H1 (cell line): Measurements from ENCODE around the gene IGSF9B. TPM values are rescaled to one million over a fixed set of nuclear protein-coding genes. Genes with fewer than 3 reads are reported as not detected.

ENCODE experiments used
- CTCF ChIA-PET: fragments of 300-600 bp; sonication (Branson Sonifier 250); formaldehyde crosslinking; loops from one replicate; lab custom pipeline; 2021; ENCODE audit not compliant: partially characterized antibody; lab: Charles Lee
- POLR2A ChIA-PET: fragments of 300-600 bp; sonication (Branson Sonifier 250); formaldehyde crosslinking; loops from one replicate; lab custom pipeline; 2021; ENCODE audit warnings: inconsistent platforms; ENCODE audit not compliant: partially characterized antibody; lab: Charles Lee
- DNase-seq, 2 experiments: peaks; one replicate each; pipeline versions ENCODE4 v3.0.0 to v3.0.0-alpha.2; 2010 to 2022; ENCODE audit warnings: low spot score in 2 of 2, low read depth in 1 of 2, mixed read lengths in 1 of 2
- FAIRE-seq: peaks from 2 replicates; lab custom pipeline; 2011; peaks lifted over from hg19 to GRCh38; lab: Jason Lieb, UNC
- H2AFZ ChIP-seq: 2 replicates; pipeline ENCODE4 v1.8.1; 2012; ENCODE audit warnings: low read length, inconsistent platforms
- H2AK5ac ChIP-seq: 2 replicates; pipeline ENCODE4 v1.6.1; 2013; ENCODE audit warnings: low read depth, low read length
- H2BK120ac ChIP-seq: replicated peaks from 2 replicates; pipeline ENCODE3; 2013; ENCODE audit warnings: low read depth, low read length, inconsistent platforms
- H2BK12ac ChIP-seq: 2 replicates; pipeline ENCODE4 v1.6.1; 2013; ENCODE audit warnings: low read depth, low read length
- H2BK15ac ChIP-seq: 2 replicates; pipeline ENCODE4 v1.6.1; 2013; ENCODE audit warnings: low read length
- H2BK20ac ChIP-seq: 2 replicates; pipeline ENCODE4 v1.6.1; 2013; ENCODE audit warnings: low read length
- H2BK5ac ChIP-seq: 2 replicates; pipeline ENCODE4 v1.6.1; 2013; ENCODE audit warnings: low read depth, low read length
- H3K14ac ChIP-seq: 2 replicates; pipeline ENCODE4 v1.6.1; 2013; ENCODE audit warnings: inconsistent platforms; ENCODE audit not compliant: insufficient read length
- H3K18ac ChIP-seq: 2 replicates; pipeline ENCODE4 v1.6.1; 2013; ENCODE audit warnings: low read length; ENCODE audit errors: extremely low read depth
- H3K23ac ChIP-seq: 2 replicates; pipeline ENCODE4 v1.6.1; 2013; ENCODE audit warnings: inconsistent platforms; ENCODE audit not compliant: insufficient read length
- H3K23me2 ChIP-seq: 2 replicates; pipeline ENCODE4 v1.6.1; 2013; ENCODE audit warnings: low read depth, low read length
- H3K27ac ChIP-seq: 2 replicates; pipeline ENCODE4 v1.6.1; 2011; ENCODE audit warnings: low read depth, low read length, inconsistent platforms
- H3K27me3 ChIP-seq, 4 experiments: replicated peaks in 1 of 4; 1 replicate in 1 of 4; 2 replicates in 3 of 4; pipeline versions ENCODE4 v1.6.1 to v1.8.1; 2011 to 2013; ENCODE audit warnings: low read length in 3 of 4, mild to moderate bottlenecking in 3 of 4, inconsistent platforms in 2 of 4, mixed read lengths in 2 of 4, moderate library complexity in 1 of 4; ENCODE audit not compliant: control insufficient read depth in 3 of 4, insufficient read depth in 3 of 4; ENCODE audit errors: extremely low read depth in 1 of 4
- H3K36me3 ChIP-seq, 4 experiments: 2 replicates each; pipeline versions ENCODE4 v1.6.1 to v1.8.1; 2011 to 2013; ENCODE audit warnings: mild to moderate bottlenecking in 4 of 4, low read length in 3 of 4, moderate library complexity in 2 of 4, control low read depth in 1 of 4, inconsistent platforms in 1 of 4; ENCODE audit not compliant: insufficient read depth in 4 of 4, control insufficient read depth in 2 of 4
- H3K4ac ChIP-seq: replicated peaks from 2 replicates; pipeline ENCODE3; 2013; ENCODE audit warnings: low read length, low read depth, mixed read lengths, inconsistent platforms; ENCODE audit not compliant: insufficient read length
- H3K4me1 ChIP-seq, 4 experiments: replicated peaks in 1 of 4; 1 replicate in 1 of 4; 2 replicates in 3 of 4; pipeline versions ENCODE4 v1.6.1 to v1.8.1; 2011 to 2013; ENCODE audit warnings: low read length in 3 of 4, inconsistent platforms in 2 of 4, mixed read lengths in 1 of 4; ENCODE audit not compliant: insufficient read depth in 4 of 4, control insufficient read depth in 3 of 4
- H3K4me2 ChIP-seq, 2 experiments: 2 replicates each; pipeline versions ENCODE4 v1.6.1 to v1.8.1; 2011 to 2013; ENCODE audit warnings: low read depth in 2 of 2, low read length in 2 of 2, control low read depth in 1 of 2, inconsistent platforms in 1 of 2, mild to moderate bottlenecking in 1 of 2; ENCODE audit not compliant: insufficient read depth in 1 of 2
- H3K4me3 ChIP-seq, 4 experiments: fragments of 200-600, 300-600 bp in 1 of 4; sonication (generic), shearing (Covaris generic), sonication (Bioruptor Twin) in 1 of 4; 2 replicates each; pipeline versions ENCODE4 v1.5.1 to v1.8.1; 2011 to 2016; ENCODE audit warnings: low read length in 4 of 4, low read depth in 3 of 4, control low read depth in 2 of 4, inconsistent platforms in 2 of 4, mild to moderate bottlenecking in 2 of 4, mixed read lengths in 1 of 4, moderate library complexity in 1 of 4; ENCODE audit not compliant: insufficient read depth in 2 of 4; ENCODE audit errors: extremely low read depth in 1 of 4
- H3K56ac ChIP-seq: replicated peaks from 2 replicates; pipeline ENCODE3; 2013; ENCODE audit warnings: low read depth, mild to moderate bottlenecking, mixed read lengths, low read length, inconsistent platforms; ENCODE audit not compliant: insufficient read length
- H3K79me1 ChIP-seq: 2 replicates; pipeline ENCODE4 v1.6.1; 2013; ENCODE audit warnings: low read depth, low read length, control low read depth
- H3K79me2 ChIP-seq, 2 experiments: 2 replicates each; pipeline versions ENCODE4 v1.6.1 to v1.8.1; 2012 to 2013; ENCODE audit warnings: low read length in 2 of 2, mild to moderate bottlenecking in 2 of 2, inconsistent platforms in 1 of 2; ENCODE audit not compliant: insufficient read depth in 2 of 2, control insufficient read depth in 1 of 2
- H3K9ac ChIP-seq, 4 experiments: replicated peaks in 1 of 4; 1 replicate in 1 of 4; 2 replicates in 3 of 4; pipeline versions ENCODE4 v1.6.1 to v1.8.1; 2011 to 2013; ENCODE audit warnings: low read depth in 3 of 4, low read length in 3 of 4, control low read depth in 2 of 4, mild to moderate bottlenecking in 2 of 4, moderate library complexity in 2 of 4, inconsistent platforms in 1 of 4; ENCODE audit errors: extremely low read depth in 1 of 4
- H3K9me3 ChIP-seq, 2 experiments: 2 replicates each; pipeline versions ENCODE4 v1.6.1 to v1.8.1; 2012 to 2013; ENCODE audit warnings: mild to moderate bottlenecking in 2 of 2, moderate library complexity in 2 of 2, control low read depth in 1 of 2, inconsistent platforms in 1 of 2, low read depth in 1 of 2, low read length in 1 of 2, mixed read lengths in 1 of 2; ENCODE audit not compliant: insufficient read depth in 2 of 2
- H4K20me1 ChIP-seq, 2 experiments: replicated peaks in 1 of 2; 2 replicates each; pipeline versions ENCODE3 to v1.8.1; 2011 to 2013; ENCODE audit warnings: inconsistent platforms in 2 of 2, low read length in 2 of 2, mild to moderate bottlenecking in 1 of 2; ENCODE audit not compliant: insufficient read depth in 2 of 2, control insufficient read depth in 1 of 2
- H4K5ac ChIP-seq: 2 replicates; pipeline ENCODE4 v1.6.1; 2013; ENCODE audit warnings: low read length, low read depth, mixed read lengths, inconsistent platforms; ENCODE audit not compliant: insufficient read length
- H4K8ac ChIP-seq: 2 replicates; pipeline ENCODE4 v1.8.0; 2013; ENCODE audit warnings: mild to moderate bottlenecking, moderate library complexity, low read length, inconsistent platforms; ENCODE audit not compliant: insufficient read depth; ENCODE audit errors: extremely low read depth
- H4K91ac ChIP-seq: replicated peaks from 2 replicates; pipeline ENCODE3; 2013; ENCODE audit warnings: low read length, mixed read lengths, inconsistent platforms; ENCODE audit not compliant: insufficient read length
- CBX5 ChIP-seq: fragments of 300-800, 300-1000 bp; sonication (generic); IDR thresholded peaks from 2 replicates; pipeline ENCODE4 v1.7.1; 2016; ENCODE audit warnings: antibody characterized with exemption, low read length, low read depth
- MAFK ChIP-seq: IDR thresholded peaks from 2 replicates; pipeline ENCODE4 v1.6.1; 2012; ENCODE audit warnings: low read depth, mild to moderate bottlenecking, improper control_type of control experiment, low read length
- NANOG ChIP-seq: IDR thresholded peaks from 2 replicates; pipeline ENCODE4 v1.6.1; 2011; ENCODE audit warnings: low read length, low read depth, mild to moderate bottlenecking, inconsistent platforms; ENCODE audit not compliant: insufficient read depth, poor library complexity, severe bottlenecking
- POLR2A ChIP-seq, 2 experiments: IDR thresholded peaks; 1 replicate in 1 of 2; 2 replicates in 1 of 2; pipeline ENCODE4 v1.6.1; 2011; ENCODE audit warnings: low read depth in 2 of 2, low read length in 2 of 2, mild to moderate bottlenecking in 2 of 2; ENCODE audit errors: control extremely low read depth in 1 of 2
- SAP30 ChIP-seq: fragments of 300-600 bp; sonication (generic); IDR thresholded peaks from 2 replicates; pipeline ENCODE4 v1.7.1; 2012; ENCODE audit warnings: low read length, moderate library complexity, mild to moderate bottlenecking, inconsistent platforms; ENCODE audit not compliant: insufficient read depth, insufficient replicate concordance
- SUZ12 ChIP-seq: fragments of 200-600 bp; sonication (generic); IDR thresholded peaks from 2 replicates; pipeline ENCODE4 v1.6.1; 2012; ENCODE audit warnings: mild to moderate bottlenecking, inconsistent platforms, low read length, moderate library complexity, mixed read lengths
- WGBS, 2 experiments: shearing (Covaris generic) in 1 of 2; methylation state at CpG; one replicate each; pipeline versions ENCODE4 v1.1.6 to v1.1.7; 2013 to 2015; ENCODE audit warnings: low lambda C conversion rate in 2 of 2, mixed read lengths in 2 of 2, inconsistent platforms in 1 of 2, low coverage in 1 of 2, missing lambda C conversion rate in 1 of 2; ENCODE audit not compliant: insufficient replicate concordance in 2 of 2, insufficient coverage in 1 of 2, insufficient read length in 1 of 2; ENCODE audit errors: extremely low coverage in 1 of 2, missing lambda C conversion rate in 1 of 2; 5-methylcytosine and 5-hydroxymethylcytosine counted together
- polyA plus RNA-seq, 7 experiments: library from polyadenylated mRNA; depleted of rRNA in 3 of 7; stranded (reverse) in 5 of 7; unstranded in 2 of 7; fragments of >200 nt in 5 of 7; fragments of 200-250 nt in 2 of 7; gene quantifications; 1 replicate in 5 of 7; 2 replicates in 1 of 7; 4 replicates in 1 of 7; pipeline versions ENCODE4 v1.2.1 to v1.2.3, GENCODE V29; 2011 to 2013; ENCODE audit warnings: missing spikeins in 2 of 7, mixed read lengths in 2 of 7
- total RNA-seq: library from RNA; stranded (reverse); fragmentation: NEBNext Ultra II Directional; extraction: Animal tissue kit (Norgen Biotek cat#: 25700); gene quantifications from 2 replicates; pipeline ENCODE4 v1.2.1, GENCODE V29; 2021
- TF ChIP-seq, protein P1 (sequence below): IDR thresholded peaks from 2 replicates; pipeline ENCODE4 v1.6.1; 2011; ENCODE audit warnings: low read depth, mild to moderate bottlenecking, low read length; ENCODE audit not compliant: insufficient read depth

The IGSF9B gene
- total and polyA plus RNA-seq, 2 of the 8 experiments (the other 6 are each of a cell fraction or from before 2014, with no cell fraction given): 16.5 to 49.2 TPM

DNA sequence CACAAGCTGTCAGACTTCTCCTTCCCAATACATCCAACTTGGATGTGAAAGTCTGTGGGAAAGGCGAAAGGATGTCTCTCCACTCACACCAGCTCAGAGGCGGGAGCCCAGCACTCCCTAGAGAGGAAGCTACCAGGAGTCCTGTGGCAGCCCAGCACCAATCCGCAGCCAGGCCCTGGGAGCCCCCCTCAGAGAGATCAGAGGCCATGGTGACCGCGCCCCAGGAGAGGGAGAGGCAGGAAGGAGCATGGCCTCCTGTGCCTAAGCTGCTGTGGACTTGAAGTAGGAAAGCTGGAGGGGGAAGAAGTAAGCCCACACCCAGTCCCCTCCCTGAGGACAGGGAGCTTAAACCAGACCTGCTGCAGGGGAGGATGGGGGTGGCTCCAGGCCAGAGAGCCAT lies 24.4 kb upstream of the IGSF9B start:
- Histone ChIP-seq H4K20me1 (no peaks in the 10 kb centered on the region), H3K23ac (no peak overlapping the region), H4K5ac (no peak overlapping the region), H3K27me3 (0 out of 7 replicates have a peak, but pooled peaks cover 0 to 2% (median under 1%) of the 10 kb centered on the region in 4 experiments), H2AK5ac (no peak overlapping the region), H2BK12ac (no peak overlapping the region), H3K4me2 (no peak overlapping the region), H3K23me2 (no peaks in the 10 kb centered on the region), H3K56ac (no peak overlapping the region), H3K79me2 (no peaks in the 10 kb centered on the region), H3K36me3 (no peaks in the 10 kb centered on the region), H2BK120ac (no peak overlapping the region), H2BK5ac (no peak overlapping the region), H3K27ac (no peak overlapping the region), H2BK20ac (no peak overlapping the region), H3K9ac (no peak overlapping the region), H3K4me1 (no peaks in the 10 kb centered on the region; a peak in 1 of 7 replicates), H2BK15ac (no peak overlapping the region), H3K18ac (no peak overlapping the region), H2AFZ (no peak overlapping the region), H4K8ac (no peak overlapping the region), H3K9me3 (no peaks in the 10 kb centered on the region), H3K79me1 (no peaks in the 10 kb centered on the region), H4K91ac (no peak overlapping the region), H3K4me3 (no peak overlapping the region), H3K14ac (no peak overlapping the region), H3K4ac (no peak overlapping the region)
- ChIA-PET POLR2A (no interaction called here), CTCF (interaction anchor here (1.1 to 1.6 kb wide), 5 partner anchors 18 to 70 kb away, joined by 3 to 7 read pairs (median 5); no protein-coding TSS in a partner anchor)
- WGBS, 2 experiments: 92% methylated on average over 5 of the region's 5 CpGs; no CpG with 5 or more reads in 1 of the 2 experiments
- no peak for DNase-seq
- FAIRE-seq: no peak
- no peak for TF ChIP-seq NANOG
- no peak for TF ChIP-seq CBX5
- TF ChIP-seq SAP30: no peak
- TF ChIP-seq, protein P1, sequence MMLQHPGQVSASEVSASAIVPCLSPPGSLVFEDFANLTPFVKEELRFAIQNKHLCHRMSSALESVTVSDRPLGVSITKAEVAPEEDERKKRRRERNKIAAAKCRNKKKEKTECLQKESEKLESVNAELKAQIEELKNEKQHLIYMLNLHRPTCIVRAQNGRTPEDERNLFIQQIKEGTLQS: no peak
- TF ChIP-seq MAFK: no peak
- TF ChIP-seq SUZ12: no peak
- TF ChIP-seq POLR2A (IDR thresholded peaks at IDR 0.05; ENCODE audit: control extremely low read depth in 1 of 2, low read depth in 2 of 2, low read length in 2 of 2): no peak
